Measurements from ENCODE around the gene MAP2K5.

Gene MAP2K5

DNA sequence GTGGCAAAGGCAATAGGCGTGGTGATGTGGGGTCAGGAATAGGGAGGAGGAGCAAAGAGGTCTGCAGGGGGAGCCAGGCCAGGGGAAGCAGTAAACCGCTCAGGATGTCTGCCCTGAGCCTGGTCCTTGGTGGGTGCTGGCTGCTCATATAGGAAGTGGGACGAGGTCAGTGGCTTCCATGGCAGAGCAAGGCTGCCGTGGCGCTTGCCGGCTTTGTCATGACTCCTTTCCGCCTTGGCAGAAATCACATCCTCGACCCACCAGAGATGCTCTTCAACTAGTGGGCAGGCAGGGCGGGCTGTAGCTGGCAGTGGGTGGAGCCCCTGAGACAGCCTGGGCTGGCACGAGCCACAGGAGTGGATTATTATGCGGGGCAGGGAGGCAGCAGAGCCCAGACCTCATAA is 269.7 kb downstream of the MAP2K5 start:
- TF ChIP-seq, protein P1, sequence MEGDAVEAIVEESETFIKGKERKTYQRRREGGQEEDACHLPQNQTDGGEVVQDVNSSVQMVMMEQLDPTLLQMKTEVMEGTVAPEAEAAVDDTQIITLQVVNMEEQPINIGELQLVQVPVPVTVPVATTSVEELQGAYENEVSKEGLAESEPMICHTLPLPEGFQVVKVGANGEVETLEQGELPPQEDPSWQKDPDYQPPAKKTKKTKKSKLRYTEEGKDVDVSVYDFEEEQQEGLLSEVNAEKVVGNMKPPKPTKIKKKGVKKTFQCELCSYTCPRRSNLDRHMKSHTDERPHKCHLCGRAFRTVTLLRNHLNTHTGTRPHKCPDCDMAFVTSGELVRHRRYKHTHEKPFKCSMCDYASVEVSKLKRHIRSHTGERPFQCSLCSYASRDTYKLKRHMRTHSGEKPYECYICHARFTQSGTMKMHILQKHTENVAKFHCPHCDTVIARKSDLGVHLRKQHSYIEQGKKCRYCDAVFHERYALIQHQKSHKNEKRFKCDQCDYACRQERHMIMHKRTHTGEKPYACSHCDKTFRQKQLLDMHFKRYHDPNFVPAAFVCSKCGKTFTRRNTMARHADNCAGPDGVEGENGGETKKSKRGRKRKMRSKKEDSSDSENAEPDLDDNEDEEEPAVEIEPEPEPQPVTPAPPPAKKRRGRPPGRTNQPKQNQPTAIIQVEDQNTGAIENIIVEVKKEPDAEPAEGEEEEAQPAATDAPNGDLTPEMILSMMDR (IDR thresholded peaks at IDR 0.05; ENCODE audit: borderline replicate concordance, insufficient read depth, low read depth, low read length): no peak

GRCh38 chr15:67813104-67813634 is 270.7 kb downstream of the MAP2K5 start:
- no peak overlapping the region for H3K4me3 ChIP-seq (ENCODE audit: low read depth, low read length)
- TF ChIP-seq, protein P1 (IDR thresholded peaks at IDR 0.05; ENCODE audit: borderline replicate concordance, insufficient read depth, low read depth, low read length): no peak

More for the DNA sequence above, 269.7 kb downstream of the MAP2K5 start:
- H3K4me3 ChIP-seq (ENCODE audit: low read depth, low read length): no peak overlapping the region

GRCh38 chr15:67815036-67815592 is 272.6 kb downstream of the MAP2K5 start:
- TF ChIP-seq, protein P1 (IDR thresholded peaks at IDR 0.05; ENCODE audit: borderline replicate concordance, insufficient read depth, low read depth, low read length): no peak
- H3K4me3 ChIP-seq (ENCODE audit: low read depth, low read length): no peak overlapping the region

- TF ChIP-seq, protein P1 (IDR thresholded peaks at IDR 0.05; ENCODE audit: borderline replicate concordance, insufficient read depth, low read depth, low read length): no peak
- H3K4me3 ChIP-seq (ENCODE audit: low read depth, low read length): no peak overlapping the region
Observed at GRCh38 chr15:67816668-67817067, 274.2 kb downstream of the MAP2K5 start.

DNA sequence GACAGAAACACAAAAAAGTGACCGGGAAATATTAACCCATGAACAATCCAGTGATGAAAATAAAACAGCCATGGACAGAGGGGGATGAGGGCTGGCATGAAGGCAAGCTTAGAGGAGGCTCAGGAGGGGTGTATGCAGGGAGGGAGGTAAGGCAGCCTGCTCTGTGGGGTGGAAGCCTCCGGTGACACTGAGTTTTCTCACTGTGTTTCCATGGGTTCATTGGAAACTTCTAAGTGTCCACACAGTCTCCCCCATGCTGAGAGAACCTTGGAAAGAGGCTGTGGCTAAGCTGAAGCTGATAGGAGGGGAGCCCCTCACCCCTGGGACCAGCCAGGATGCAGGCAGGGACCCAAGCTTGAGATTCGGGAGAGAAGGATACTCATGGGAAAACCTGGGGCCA is 276.0 kb downstream of the MAP2K5 start:
- TF ChIP-seq, protein P1 (IDR thresholded peaks at IDR 0.05; ENCODE audit: borderline replicate concordance, insufficient read depth, low read depth, low read length): no peak
- no peak overlapping the region for H3K4me3 ChIP-seq (ENCODE audit: low read depth, low read length)

DNA sequence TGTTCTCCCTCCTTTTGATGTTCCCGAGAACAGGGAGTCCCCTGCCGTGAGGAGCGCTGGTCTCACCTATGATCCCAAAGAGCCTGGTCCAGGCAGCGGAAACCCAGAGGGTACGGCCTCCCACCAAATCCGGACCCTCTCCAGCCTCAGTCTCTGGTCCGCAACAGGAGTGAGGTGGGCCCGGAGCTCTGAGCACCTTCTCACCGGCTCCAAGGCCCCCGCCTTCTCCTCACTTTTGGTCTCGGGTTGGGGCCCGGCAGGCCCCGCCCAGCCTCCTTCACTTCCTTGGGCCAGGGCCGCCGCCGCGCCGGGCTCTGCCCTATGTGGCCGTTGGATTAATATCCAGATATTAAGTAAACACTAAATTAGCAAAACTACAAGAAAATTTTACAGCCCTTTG is 277.1 kb downstream of the MAP2K5 start:
- H3K4me3 ChIP-seq (ENCODE audit: low read depth, low read length): no peak overlapping the region
- TF ChIP-seq, protein P1 (IDR thresholded peaks at IDR 0.05; ENCODE audit: borderline replicate concordance, insufficient read depth, low read depth, low read length): no peak

All from GM12875 (cell line).